PC-3 (cell line): ENCODE data around the gene KDM4C.

ENCODE experiments used
- CTCF ChIP-seq: fragments of 300-600 bp; sonication (generic); conservative IDR thresholded peaks from 2 replicates; pipeline ENCODE4 v1.5.1; 2017; ENCODE audit warnings: antibody characterized with exemption, low read depth, mild to moderate bottlenecking, low read length
- EZH2phosphoT487 ChIP-seq: fragments of 300-600 bp; sonication (generic); IDR thresholded peaks from 2 replicates; pipeline ENCODE4 v1.6.1; 2018; ENCODE audit warnings: mild to moderate bottlenecking, antibody characterized with exemption, low read length, borderline replicate concordance

DNA sequence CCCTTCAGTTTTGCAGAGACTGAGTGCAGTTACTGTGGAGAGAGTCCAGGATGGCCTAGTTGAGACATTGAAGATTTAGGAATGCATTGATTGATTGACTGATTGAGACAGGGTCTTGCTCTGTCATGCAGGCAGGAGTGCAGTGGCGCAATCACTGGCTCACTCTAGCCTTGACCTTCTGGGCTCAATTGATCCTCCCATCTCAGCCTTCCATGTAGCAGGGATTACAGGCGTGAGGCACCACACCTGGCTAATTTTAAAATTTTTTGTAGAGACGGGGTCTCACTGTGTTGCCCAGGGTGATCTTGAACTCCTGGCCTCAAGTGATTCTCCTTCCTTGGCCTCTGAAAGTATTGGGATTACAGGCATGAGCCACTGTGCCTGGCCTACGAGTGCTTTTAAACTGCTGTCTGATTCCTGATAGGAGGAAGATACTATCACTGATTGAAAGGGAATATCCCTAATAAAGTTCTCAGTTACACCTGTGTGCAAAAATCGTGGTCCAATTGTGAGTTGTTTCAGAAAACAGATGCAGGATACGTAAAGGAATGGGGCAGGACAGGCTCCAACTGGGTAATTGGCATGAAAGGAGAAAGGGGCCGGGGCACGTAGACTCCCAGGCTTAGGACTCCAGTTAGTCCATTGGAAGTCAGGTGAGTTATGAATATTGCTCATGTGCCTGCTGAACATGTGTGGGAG, 87.5 kb downstream of the KDM4C start:
- TF ChIP-seq CTCF (no peak), EZH2phosphoT487 (no peak)
